HepG2 (cell line): ENCODE data around the gene CUEDC2.

ENCODE experiments used
- HNRNPK ChIP-seq: fragments of 200-400 bp; formaldehyde crosslinking; IDR thresholded peaks from 2 replicates; pipeline ENCODE4 v1.6.1; 2018; ENCODE audit warnings: low read length, low read depth, moderate library complexity, mild to moderate bottlenecking; ENCODE audit not compliant: poor library complexity, severe bottlenecking
- TF ChIP-seq, protein P1 (sequence below): sonication (generic); formaldehyde crosslinking; IDR thresholded peaks from 2 replicates; pipeline ENCODE4 v1.5.0; 2020; ENCODE audit warnings: mild to moderate bottlenecking, missing genetic modification reagents, moderate library complexity
- TF ChIP-seq, protein P2 (sequence below): sonication (generic); formaldehyde crosslinking; IDR thresholded peaks from 2 replicates; pipeline ENCODE4 v1.5.0; 2020; ENCODE audit warnings: missing genetic modification reagents, mild to moderate bottlenecking, borderline replicate concordance
- TF ChIP-seq, protein P3 (sequence below): sonication (generic); formaldehyde crosslinking; IDR thresholded peaks from 2 replicates; pipeline ENCODE4 v1.4.0; 2020; ENCODE audit warnings: mild to moderate bottlenecking, low read depth, missing genetic modification reagents

DNA sequence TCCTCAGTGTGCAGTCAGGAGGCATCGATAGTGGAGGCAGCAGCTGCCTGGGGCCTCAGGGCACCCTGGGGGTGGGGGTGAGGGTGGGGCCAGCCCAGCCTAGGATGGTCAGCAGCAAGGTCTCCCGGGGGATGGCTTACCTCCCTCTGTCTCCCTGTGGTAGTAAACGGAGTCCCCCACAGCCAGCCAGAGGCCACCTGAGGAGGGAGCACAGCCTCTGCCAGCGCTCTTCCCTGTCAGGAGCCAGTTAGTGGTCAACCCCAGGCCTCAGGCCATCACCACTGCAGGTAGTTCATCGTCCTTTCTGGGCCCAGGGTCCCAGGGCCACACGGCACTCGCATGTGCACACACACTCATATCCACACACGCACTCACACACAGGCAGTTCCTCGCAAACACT is 48.0 kb upstream of the CUEDC2 start:
- no peak for TF ChIP-seq HNRNPK
- TF ChIP-seq, protein P1, sequence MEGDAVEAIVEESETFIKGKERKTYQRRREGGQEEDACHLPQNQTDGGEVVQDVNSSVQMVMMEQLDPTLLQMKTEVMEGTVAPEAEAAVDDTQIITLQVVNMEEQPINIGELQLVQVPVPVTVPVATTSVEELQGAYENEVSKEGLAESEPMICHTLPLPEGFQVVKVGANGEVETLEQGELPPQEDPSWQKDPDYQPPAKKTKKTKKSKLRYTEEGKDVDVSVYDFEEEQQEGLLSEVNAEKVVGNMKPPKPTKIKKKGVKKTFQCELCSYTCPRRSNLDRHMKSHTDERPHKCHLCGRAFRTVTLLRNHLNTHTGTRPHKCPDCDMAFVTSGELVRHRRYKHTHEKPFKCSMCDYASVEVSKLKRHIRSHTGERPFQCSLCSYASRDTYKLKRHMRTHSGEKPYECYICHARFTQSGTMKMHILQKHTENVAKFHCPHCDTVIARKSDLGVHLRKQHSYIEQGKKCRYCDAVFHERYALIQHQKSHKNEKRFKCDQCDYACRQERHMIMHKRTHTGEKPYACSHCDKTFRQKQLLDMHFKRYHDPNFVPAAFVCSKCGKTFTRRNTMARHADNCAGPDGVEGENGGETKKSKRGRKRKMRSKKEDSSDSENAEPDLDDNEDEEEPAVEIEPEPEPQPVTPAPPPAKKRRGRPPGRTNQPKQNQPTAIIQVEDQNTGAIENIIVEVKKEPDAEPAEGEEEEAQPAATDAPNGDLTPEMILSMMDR (CRISPR knock-in tag), result no peak
- TF ChIP-seq, protein P2, sequence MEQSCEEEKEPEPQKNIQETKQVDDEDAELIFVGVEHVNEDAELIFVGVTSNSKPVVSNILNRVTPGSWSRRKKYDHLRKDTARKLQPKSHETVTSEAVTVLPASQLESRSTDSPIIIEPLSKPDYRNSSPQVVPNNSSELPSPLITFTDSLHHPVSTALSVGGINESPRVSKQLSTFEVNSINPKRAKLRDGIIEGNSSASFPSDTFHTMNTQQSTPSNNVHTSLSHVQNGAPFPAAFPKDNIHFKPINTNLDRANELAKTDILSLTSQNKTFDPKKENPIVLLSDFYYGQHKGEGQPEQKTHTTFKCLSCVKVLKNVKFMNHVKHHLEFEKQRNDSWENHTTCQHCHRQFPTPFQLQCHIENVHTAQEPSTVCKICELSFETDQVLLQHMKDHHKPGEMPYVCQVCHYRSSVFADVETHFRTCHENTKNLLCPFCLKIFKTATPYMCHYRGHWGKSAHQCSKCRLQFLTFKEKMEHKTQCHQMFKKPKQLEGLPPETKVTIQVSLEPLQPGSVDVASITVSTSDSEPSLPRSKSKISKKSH, result no peak
- TF ChIP-seq, protein P3, sequence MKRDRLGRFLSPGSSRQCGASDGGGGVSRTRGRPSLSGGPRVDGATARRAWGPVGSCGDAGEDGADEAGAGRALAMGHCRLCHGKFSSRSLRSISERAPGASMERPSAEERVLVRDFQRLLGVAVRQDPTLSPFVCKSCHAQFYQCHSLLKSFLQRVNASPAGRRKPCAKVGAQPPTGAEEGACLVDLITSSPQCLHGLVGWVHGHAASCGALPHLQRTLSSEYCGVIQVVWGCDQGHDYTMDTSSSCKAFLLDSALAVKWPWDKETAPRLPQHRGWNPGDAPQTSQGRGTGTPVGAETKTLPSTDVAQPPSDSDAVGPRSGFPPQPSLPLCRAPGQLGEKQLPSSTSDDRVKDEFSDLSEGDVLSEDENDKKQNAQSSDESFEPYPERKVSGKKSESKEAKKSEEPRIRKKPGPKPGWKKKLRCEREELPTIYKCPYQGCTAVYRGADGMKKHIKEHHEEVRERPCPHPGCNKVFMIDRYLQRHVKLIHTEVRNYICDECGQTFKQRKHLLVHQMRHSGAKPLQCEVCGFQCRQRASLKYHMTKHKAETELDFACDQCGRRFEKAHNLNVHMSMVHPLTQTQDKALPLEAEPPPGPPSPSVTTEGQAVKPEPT, result no peak
